WTC11 (cell line): Measurements from ENCODE around the gene PRTN3. TPM values are rescaled to one million over a fixed set of nuclear protein-coding genes. Genes with fewer than 3 reads are reported as not detected.

Source experiments
- ATAC-seq: fragments of 200-7000 bp; cut with Tn5 transposase; 2 replicates; pipeline ENCODE4 v1.10.0; 2021; ENCODE audit warnings: mild to moderate bottlenecking, moderate library complexity
- CTCF ChIA-PET: fragments of 300-600 bp; sonication (Branson Sonifier 250); formaldehyde crosslinking; loops from one replicate; lab custom pipeline; 2021; ENCODE audit warnings: antibody characterized with exemption; lab: Charles Lee
- POLR2A ChIA-PET: fragments of 350-600 bp; sonication (Branson Sonifier 250); formaldehyde crosslinking; loops from one replicate; lab custom pipeline; 2021; ENCODE audit warnings: antibody characterized with exemption; lab: Charles Lee
- DNase-seq: peaks from one replicate; pipeline ENCODE4 v3.0.0; 2021; ENCODE audit warnings: low spot score
- H3K27ac Mint-ChIP-seq: 2 replicates; pipeline ENCODE4 v1.8.0; 2021; ENCODE audit warnings: mixed read lengths
- H3K27me3 Mint-ChIP-seq: 2 replicates; pipeline ENCODE4 v1.8.0; 2021; ENCODE audit warnings: low read depth, mild to moderate bottlenecking, moderate library complexity, mixed read lengths
- H3K36me3 Mint-ChIP-seq: 2 replicates; pipeline ENCODE4 v1.8.0; 2021; ENCODE audit warnings: mixed read lengths
- H3K4me1 Mint-ChIP-seq: 2 replicates; pipeline ENCODE4 v1.8.0; 2022; ENCODE audit warnings: mixed read lengths
- H3K4me3 Mint-ChIP-seq: 2 replicates; pipeline ENCODE4 v1.8.0; 2021; ENCODE audit warnings: mild to moderate bottlenecking, moderate library complexity, mixed read lengths
- H3K9me3 Mint-ChIP-seq: 2 replicates; pipeline ENCODE4 v1.8.0; 2021; ENCODE audit warnings: mixed read lengths
- ATF1 ChIP-seq: sonication (generic); formaldehyde crosslinking; IDR thresholded peaks from 2 replicates; pipeline ENCODE4 v1.8.1; 2023; ENCODE audit warnings: mild to moderate bottlenecking, moderate library complexity, missing genetic modification reagents
- ETV6 ChIP-seq: sonication (generic); formaldehyde crosslinking; IDR thresholded peaks from 2 replicates; pipeline ENCODE4 v1.8.1; 2022; ENCODE audit warnings: mild to moderate bottlenecking, missing genetic modification reagents
- GABPB1 ChIP-seq: sonication (generic); formaldehyde crosslinking; IDR thresholded peaks from 2 replicates; pipeline ENCODE4 v1.8.1; 2023; ENCODE audit warnings: mild to moderate bottlenecking, missing genetic modification reagents
- GRHL2 ChIP-seq: fragments of 250-450 bp; sonication (Bioruptor Pico); IDR thresholded peaks from 2 replicates; pipeline ENCODE4 v1.8.0; 2022; ENCODE audit warnings: mild to moderate bottlenecking, moderate library complexity; ENCODE audit not compliant: insufficient replicate concordance, severe bottlenecking
- HMGXB4 ChIP-seq: sonication (generic); formaldehyde crosslinking; IDR thresholded peaks from 2 replicates; pipeline ENCODE4 v1.8.1; 2023; ENCODE audit warnings: mild to moderate bottlenecking, moderate library complexity, missing genetic modification reagents
- MAX ChIP-seq: sonication (generic); formaldehyde crosslinking; IDR thresholded peaks from 2 replicates; pipeline ENCODE4 v1.8.0; 2022; ENCODE audit warnings: mild to moderate bottlenecking, missing genetic modification reagents
- NFATC4 ChIP-seq: fragments of 250-450 bp; sonication (Bioruptor Pico); IDR thresholded peaks from 2 replicates; pipeline ENCODE4 v1.9.0; 2021; ENCODE audit warnings: mild to moderate bottlenecking
- NFE2L1 ChIP-seq: sonication (generic); formaldehyde crosslinking; IDR thresholded peaks from 2 replicates; pipeline ENCODE4 v1.8.1; 2023; ENCODE audit warnings: missing genetic modification reagents
- NFYB ChIP-seq: sonication (generic); formaldehyde crosslinking; conservative IDR thresholded peaks from 2 replicates; pipeline ENCODE4 v1.8.0; 2022; ENCODE audit warnings: low read depth, missing genetic modification reagents
- PRDM15 ChIP-seq: sonication (generic); formaldehyde crosslinking; IDR thresholded peaks from 2 replicates; pipeline ENCODE4 v1.8.0; 2022; ENCODE audit warnings: missing genetic modification reagents
- SP1 ChIP-seq: sonication (generic); formaldehyde crosslinking; conservative IDR thresholded peaks from 2 replicates; pipeline ENCODE4 v1.8.1; 2022; ENCODE audit warnings: missing genetic modification reagents
- TEAD1 ChIP-seq: sonication (generic); formaldehyde crosslinking; IDR thresholded peaks from 2 replicates; pipeline ENCODE4 v1.8.0; 2022; ENCODE audit warnings: mild to moderate bottlenecking, missing genetic modification reagents
- USF1 ChIP-seq: sonication (generic); formaldehyde crosslinking; IDR thresholded peaks from 2 replicates; pipeline ENCODE4 v1.8.0; 2022; ENCODE audit warnings: mild to moderate bottlenecking, missing genetic modification reagents
- ZNF263 ChIP-seq: sonication (generic); formaldehyde crosslinking; IDR thresholded peaks from 2 replicates; pipeline ENCODE4 v1.8.1; 2022; ENCODE audit warnings: low read depth, mild to moderate bottlenecking, moderate library complexity, missing genetic modification reagents
- ZNF532 ChIP-seq: fragments of 250-450 bp; sonication (Bioruptor Pico); IDR thresholded peaks from 2 replicates; pipeline ENCODE4 v1.9.0; 2021; ENCODE audit warnings: mild to moderate bottlenecking, borderline replicate concordance
- ZNF671 ChIP-seq: fragments of 250-450 bp; sonication (Bioruptor Pico); IDR thresholded peaks from 2 replicates; pipeline ENCODE4 v1.8.0; 2021; ENCODE audit warnings: mild to moderate bottlenecking
- total RNA-seq: library from RNA; stranded (reverse); gene quantifications from 3 replicates; pipeline ENCODE4 v1.2.3, GENCODE V29; 2021
- TF ChIP-seq, protein P1 (sequence below): fragments of 250-450 bp; sonication (Bioruptor Pico); IDR thresholded peaks from 2 replicates; pipeline ENCODE4 v1.9.0; 2021; ENCODE audit warnings: mild to moderate bottlenecking
- TF ChIP-seq, protein P2 (sequence below): sonication (generic); formaldehyde crosslinking; IDR thresholded peaks from 2 replicates; pipeline ENCODE4 v1.8.1; 2022; ENCODE audit warnings: low read depth, mild to moderate bottlenecking, moderate library complexity, missing genetic modification reagents, borderline replicate concordance
- TF ChIP-seq, protein P3 (sequence below): sonication (generic); formaldehyde crosslinking; IDR thresholded peaks from 2 replicates; pipeline ENCODE4 v1.8.1; 2023; ENCODE audit warnings: mild to moderate bottlenecking, missing genetic modification reagents, borderline replicate concordance

Gene PRTN3
- total RNA-seq, 1 experiment from 2014 or later, result 0.61 TPM

- no peaks in the 10 kb centered on the region for H3K9me3 Mint-ChIP-seq
- peak; percentile 100 for DNase-seq
- peaks cover 38% of the 10 kb centered on the region for H3K4me1 Mint-ChIP-seq
- H3K36me3 Mint-ChIP-seq, result peaks cover 23% of the 10 kb centered on the region
- no peaks in the 10 kb centered on the region for H3K27me3 Mint-ChIP-seq
- ATAC-seq, result peak; percentile 83
- H3K27ac Mint-ChIP-seq, result peak within 1 kb of the TSS; percentile 95
- H3K4me3 Mint-ChIP-seq, result peak within 1 kb of the TSS; percentile 87
- ChIA-PET POLR2A (interaction anchor here (1.4 kb wide), 1 partner anchor 13 kb away, joined by 5 read pairs; no protein-coding TSS in a partner anchor), CTCF (interaction anchor here (1.0 to 1.1 kb wide), 2 partner anchors 26 to 55 kb away, joined by 3 read pairs; no protein-coding TSS in a partner anchor)
- TF ChIP-seq ETV6 (CRISPR knock-in tag) (peak; percentile 80; the same call in 1 of the 2 replicates), ZNF532 (no peak), NFE2L1 (peak; percentile 44; the same call in 1 of the 2 replicates), ATF1 (CRISPR knock-in tag) (no peak), GRHL2 (CRISPR knock-in tag) (no peak), TEAD1 (CRISPR knock-in tag) (no peak; the same call in 1 of the 2 replicates), SP1 (peak; percentile 95), HMGXB4 (CRISPR knock-in tag) (peak; percentile 59; the same call in 1 of the 2 replicates), ZNF263 (CRISPR knock-in tag) (no peak), MAX (CRISPR knock-in tag) (peak; percentile 94), ZNF671 (CRISPR knock-in tag) (no peak), GABPB1 (CRISPR knock-in tag) (0 out of 2 replicates have a peak, but pooled peaks have one; percentile 44), PRDM15 (CRISPR knock-in tag) (0 out of 2 replicates have a peak, but pooled peaks have one; percentile 13), USF1 (peak; percentile 99), NFATC4 (CRISPR knock-in tag) (no peak), NFYB (CRISPR knock-in tag) (peak; percentile 92)
- TF ChIP-seq, protein P1, sequence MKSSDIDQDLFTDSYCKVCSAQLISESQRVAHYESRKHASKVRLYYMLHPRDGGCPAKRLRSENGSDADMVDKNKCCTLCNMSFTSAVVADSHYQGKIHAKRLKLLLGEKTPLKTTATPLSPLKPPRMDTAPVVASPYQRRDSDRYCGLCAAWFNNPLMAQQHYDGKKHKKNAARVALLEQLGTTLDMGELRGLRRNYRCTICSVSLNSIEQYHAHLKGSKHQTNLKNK (CRISPR knock-in tag), result no peak
- TF ChIP-seq, protein P2, sequence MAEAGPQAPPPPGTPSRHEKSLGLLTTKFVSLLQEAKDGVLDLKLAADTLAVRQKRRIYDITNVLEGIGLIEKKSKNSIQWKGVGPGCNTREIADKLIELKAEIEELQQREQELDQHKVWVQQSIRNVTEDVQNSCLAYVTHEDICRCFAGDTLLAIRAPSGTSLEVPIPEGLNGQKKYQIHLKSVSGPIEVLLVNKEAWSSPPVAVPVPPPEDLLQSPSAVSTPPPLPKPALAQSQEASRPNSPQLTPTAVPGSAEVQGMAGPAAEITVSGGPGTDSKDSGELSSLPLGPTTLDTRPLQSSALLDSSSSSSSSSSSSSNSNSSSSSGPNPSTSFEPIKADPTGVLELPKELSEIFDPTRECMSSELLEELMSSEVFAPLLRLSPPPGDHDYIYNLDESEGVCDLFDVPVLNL (CRISPR knock-in tag), result peak; percentile 65; the same call in 1 of the 2 replicates
- TF ChIP-seq, protein P3, sequence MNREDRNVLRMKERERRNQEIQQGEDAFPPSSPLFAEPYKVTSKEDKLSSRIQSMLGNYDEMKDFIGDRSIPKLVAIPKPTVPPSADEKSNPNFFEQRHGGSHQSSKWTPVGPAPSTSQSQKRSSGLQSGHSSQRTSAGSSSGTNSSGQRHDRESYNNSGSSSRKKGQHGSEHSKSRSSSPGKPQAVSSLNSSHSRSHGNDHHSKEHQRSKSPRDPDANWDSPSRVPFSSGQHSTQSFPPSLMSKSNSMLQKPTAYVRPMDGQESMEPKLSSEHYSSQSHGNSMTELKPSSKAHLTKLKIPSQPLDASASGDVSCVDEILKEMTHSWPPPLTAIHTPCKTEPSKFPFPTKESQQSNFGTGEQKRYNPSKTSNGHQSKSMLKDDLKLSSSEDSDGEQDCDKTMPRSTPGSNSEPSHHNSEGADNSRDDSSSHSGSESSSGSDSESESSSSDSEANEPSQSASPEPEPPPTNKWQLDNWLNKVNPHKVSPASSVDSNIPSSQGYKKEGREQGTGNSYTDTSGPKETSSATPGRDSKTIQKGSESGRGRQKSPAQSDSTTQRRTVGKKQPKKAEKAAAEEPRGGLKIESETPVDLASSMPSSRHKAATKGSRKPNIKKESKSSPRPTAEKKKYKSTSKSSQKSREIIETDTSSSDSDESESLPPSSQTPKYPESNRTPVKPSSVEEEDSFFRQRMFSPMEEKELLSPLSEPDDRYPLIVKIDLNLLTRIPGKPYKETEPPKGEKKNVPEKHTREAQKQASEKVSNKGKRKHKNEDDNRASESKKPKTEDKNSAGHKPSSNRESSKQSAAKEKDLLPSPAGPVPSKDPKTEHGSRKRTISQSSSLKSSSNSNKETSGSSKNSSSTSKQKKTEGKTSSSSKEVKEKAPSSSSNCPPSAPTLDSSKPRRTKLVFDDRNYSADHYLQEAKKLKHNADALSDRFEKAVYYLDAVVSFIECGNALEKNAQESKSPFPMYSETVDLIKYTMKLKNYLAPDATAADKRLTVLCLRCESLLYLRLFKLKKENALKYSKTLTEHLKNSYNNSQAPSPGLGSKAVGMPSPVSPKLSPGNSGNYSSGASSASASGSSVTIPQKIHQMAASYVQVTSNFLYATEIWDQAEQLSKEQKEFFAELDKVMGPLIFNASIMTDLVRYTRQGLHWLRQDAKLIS (CRISPR knock-in tag), result no peak
Measured at GRCh38 chr19:796692-797527, 43.9 kb upstream of the PRTN3 start, which contains the start of gene PTBP1. Gene PTBP1 (plus strand): TSS chr19:797452. CDS start chr19:797498, 46 bp downstream.
